WTC11 (cell line): Measurements from ENCODE around the gene MFAP3L. TPM values are rescaled to one million over a fixed set of nuclear protein-coding genes. Genes with fewer than 3 reads are reported as not detected.

Source experiments
- ATAC-seq: fragments of 200-7000 bp; cut with Tn5 transposase; 2 replicates; pipeline ENCODE4 v1.10.0; 2021; ENCODE audit warnings: mild to moderate bottlenecking, moderate library complexity
- CTCF ChIA-PET: fragments of 300-600 bp; sonication (Branson Sonifier 250); formaldehyde crosslinking; loops from one replicate; lab custom pipeline; 2021; ENCODE audit warnings: antibody characterized with exemption; lab: Charles Lee
- POLR2A ChIA-PET: fragments of 350-600 bp; sonication (Branson Sonifier 250); formaldehyde crosslinking; loops from one replicate; lab custom pipeline; 2021; ENCODE audit warnings: antibody characterized with exemption; lab: Charles Lee
- DNase-seq: peaks from one replicate; pipeline ENCODE4 v3.0.0; 2021; ENCODE audit warnings: low spot score
- H3K27ac Mint-ChIP-seq: 2 replicates; pipeline ENCODE4 v1.8.0; 2021; ENCODE audit warnings: mixed read lengths
- H3K27me3 Mint-ChIP-seq: 2 replicates; pipeline ENCODE4 v1.8.0; 2021; ENCODE audit warnings: low read depth, mild to moderate bottlenecking, moderate library complexity, mixed read lengths
- H3K36me3 Mint-ChIP-seq: 2 replicates; pipeline ENCODE4 v1.8.0; 2021; ENCODE audit warnings: mixed read lengths
- H3K4me1 Mint-ChIP-seq: 2 replicates; pipeline ENCODE4 v1.8.0; 2022; ENCODE audit warnings: mixed read lengths
- H3K4me3 Mint-ChIP-seq: 2 replicates; pipeline ENCODE4 v1.8.0; 2021; ENCODE audit warnings: mild to moderate bottlenecking, moderate library complexity, mixed read lengths
- H3K9me3 Mint-ChIP-seq: 2 replicates; pipeline ENCODE4 v1.8.0; 2021; ENCODE audit warnings: mixed read lengths
- AR ChIP-seq: fragments of 250-450 bp; sonication (Bioruptor Pico); IDR thresholded peaks from 2 replicates; pipeline ENCODE4 v1.9.0; 2021; ENCODE audit warnings: mild to moderate bottlenecking
- ATF1 ChIP-seq: sonication (generic); formaldehyde crosslinking; IDR thresholded peaks from 2 replicates; pipeline ENCODE4 v1.8.1; 2023; ENCODE audit warnings: mild to moderate bottlenecking, moderate library complexity, missing genetic modification reagents
- CBFB ChIP-seq: sonication (generic); formaldehyde crosslinking; IDR thresholded peaks from 2 replicates; pipeline ENCODE4 v1.8.1; 2022; ENCODE audit warnings: mild to moderate bottlenecking, low read depth, missing genetic modification reagents
- CREB1 ChIP-seq: sonication (generic); formaldehyde crosslinking; IDR thresholded peaks from 2 replicates; pipeline ENCODE4 v1.8.0; 2023; ENCODE audit warnings: mild to moderate bottlenecking, missing genetic modification reagents
- CREM ChIP-seq: sonication (generic); formaldehyde crosslinking; IDR thresholded peaks from 2 replicates; pipeline ENCODE4 v1.8.1; 2022; ENCODE audit warnings: mild to moderate bottlenecking, missing genetic modification reagents, moderate library complexity
- EMX1 ChIP-seq: fragments of 250-450 bp; sonication (Bioruptor Pico); IDR thresholded peaks from 2 replicates; pipeline ENCODE4 v1.8.0; 2021; ENCODE audit warnings: mild to moderate bottlenecking
- ETV6 ChIP-seq: sonication (generic); formaldehyde crosslinking; IDR thresholded peaks from 2 replicates; pipeline ENCODE4 v1.8.1; 2022; ENCODE audit warnings: mild to moderate bottlenecking, missing genetic modification reagents
- FOXK1 ChIP-seq: sonication (generic); formaldehyde crosslinking; IDR thresholded peaks from 2 replicates; pipeline ENCODE4 v1.8.0; 2022; ENCODE audit warnings: mild to moderate bottlenecking, moderate library complexity, missing genetic modification reagents
- FOXP1 ChIP-seq: sonication (generic); formaldehyde crosslinking; IDR thresholded peaks from 2 replicates; pipeline ENCODE4 v1.8.0; 2022; ENCODE audit warnings: missing genetic modification reagents, mild to moderate bottlenecking, moderate library complexity, borderline replicate concordance
- MLX ChIP-seq: sonication (generic); formaldehyde crosslinking; IDR thresholded peaks from 2 replicates; pipeline ENCODE4 v1.8.1; 2023; ENCODE audit warnings: mild to moderate bottlenecking, missing genetic modification reagents, moderate library complexity
- NFE2L1 ChIP-seq: sonication (generic); formaldehyde crosslinking; IDR thresholded peaks from 2 replicates; pipeline ENCODE4 v1.8.1; 2023; ENCODE audit warnings: missing genetic modification reagents
- NFYB ChIP-seq: sonication (generic); formaldehyde crosslinking; conservative IDR thresholded peaks from 2 replicates; pipeline ENCODE4 v1.8.0; 2022; ENCODE audit warnings: low read depth, missing genetic modification reagents
- NR2C2 ChIP-seq: sonication (generic); formaldehyde crosslinking; IDR thresholded peaks from 2 replicates; pipeline ENCODE4 v1.8.0; 2022; ENCODE audit warnings: mild to moderate bottlenecking, missing genetic modification reagents
- NR3C1 ChIP-seq: sonication (generic); formaldehyde crosslinking; conservative IDR thresholded peaks from 2 replicates; pipeline ENCODE4 v1.8.1; 2023; ENCODE audit warnings: low read depth, mild to moderate bottlenecking, missing genetic modification reagents
- PREB ChIP-seq: sonication (generic); formaldehyde crosslinking; IDR thresholded peaks from 2 replicates; pipeline ENCODE4 v1.8.1; 2022; ENCODE audit warnings: mild to moderate bottlenecking, missing genetic modification reagents, moderate library complexity, borderline replicate concordance
- TCF7 ChIP-seq: sonication (generic); formaldehyde crosslinking; IDR thresholded peaks from 2 replicates; pipeline ENCODE4 v1.8.0; 2022; ENCODE audit warnings: mild to moderate bottlenecking, low read depth, missing genetic modification reagents, moderate library complexity
- ZBTB21 ChIP-seq: sonication (generic); formaldehyde crosslinking; IDR thresholded peaks from 2 replicates; pipeline ENCODE4 v1.8.1; 2023; ENCODE audit warnings: mild to moderate bottlenecking, missing genetic modification reagents, borderline replicate concordance
- ZSCAN18 ChIP-seq: fragments of 250-450 bp; sonication (Bioruptor Pico); IDR thresholded peaks from 2 replicates; pipeline ENCODE4 v2.1.2; 2022; ENCODE audit warnings: mild to moderate bottlenecking, moderate library complexity
- total RNA-seq: library from RNA; stranded (reverse); gene quantifications from 3 replicates; pipeline ENCODE4 v1.2.3, GENCODE V29; 2021

MFAP3L gene
- total RNA-seq, 1 experiment from 2014 or later, result 31.3 TPM

- Mint-ChIP-seq H3K4me3 (no peak overlapping the region), H3K27me3 (no peaks in the 10 kb centered on the region), H3K27ac (peak overlapping the region; percentile 75; the same call in 1 of the 2 replicates), H3K36me3 (no peaks in the 10 kb centered on the region), H3K9me3 (no peaks in the 10 kb centered on the region), H3K4me1 (peaks cover 42% of the 10 kb centered on the region)
- DNase-seq (no peak), ATAC-seq (no peak)
- TF ChIP-seq AR (CRISPR knock-in tag), result no peak
- no peak for TF ChIP-seq MLX (CRISPR knock-in tag)
- TF ChIP-seq FOXK1, result no peak
- TF ChIP-seq PREB, result no peak
- no peak for TF ChIP-seq ZSCAN18 (CRISPR knock-in tag)
- TF ChIP-seq CREM, result no peak
- TF ChIP-seq FOXP1 (CRISPR knock-in tag), result no peak
- TF ChIP-seq EMX1 (CRISPR knock-in tag), result no peak
- TF ChIP-seq TCF7 (CRISPR knock-in tag), result no peak
- no peak for TF ChIP-seq ATF1 (CRISPR knock-in tag)
- no peak for TF ChIP-seq CREB1 (CRISPR knock-in tag)
- no peak for TF ChIP-seq ETV6 (CRISPR knock-in tag)
- no peak for TF ChIP-seq ZBTB21
- TF ChIP-seq NFYB (CRISPR knock-in tag), result no peak
- no peak for TF ChIP-seq CBFB
- no peak for TF ChIP-seq NR3C1 (CRISPR knock-in tag)
- ChIA-PET CTCF (interaction anchor here (1.1 kb wide), 1 partner anchor 191 kb away, joined by 4 read pairs; no protein-coding TSS in a partner anchor), POLR2A (no interaction called here)
Measured at GRCh38 chr4:170001011-170001744, 25.0 kb downstream of the MFAP3L start.

GRCh38 chr4:169999923-170000322 lies 26.3 kb downstream of the MFAP3L start:
- ChIA-PET CTCF (interaction anchor here (0.9 kb wide), 1 partner anchor 190 kb away, joined by 3 read pairs; no protein-coding TSS in a partner anchor), POLR2A (no interaction called here)
- H3K9me3 Mint-ChIP-seq, result no peaks in the 10 kb centered on the region
- no peak for ATAC-seq
- no peak for TF ChIP-seq NFE2L1 (CRISPR knock-in tag)
- no peak for TF ChIP-seq NR2C2
- TF ChIP-seq, all 79 proteins: peak for 0
- H3K27me3 Mint-ChIP-seq, result no peaks in the 10 kb centered on the region
- H3K4me3 Mint-ChIP-seq, result no peak overlapping the region
- DNase-seq, result no peak
- H3K4me1 Mint-ChIP-seq, result peaks cover 38% of the 10 kb centered on the region
- no peak overlapping the region for H3K27ac Mint-ChIP-seq
- no peaks in the 10 kb centered on the region for H3K36me3 Mint-ChIP-seq
